ENCODE data around the gene LMX1A. TPM values are rescaled to one million over a fixed set of nuclear protein-coding genes. Genes with fewer than 3 reads are reported as not detected.

LMX1A gene
- total and polyA plus RNA-seq, 2 experiments from 2014 or later, result not detected

Other genes starting within 250 kb of the LMX1A start
- not detected in 2 replicates for gene RXRG, start 88.4 kb upstream of the LMX1A start, total RNA-seq (2014; rRNA removed; shearing (Covaris generic))
- not detected in 2 replicates for gene RXRG, start 88.4 kb upstream of the LMX1A start, polyA plus RNA-seq (2016; fragmentation: Nextera tagmentation; extraction: Ambion mirVana)
- gene LRRC52, start 187.3 kb upstream of the LMX1A start, total RNA-seq (2014; rRNA removed; shearing (Covaris generic)), result not detected in 2 replicates
- gene LRRC52, start 187.3 kb upstream of the LMX1A start, polyA plus RNA-seq (2016; fragmentation: Nextera tagmentation; extraction: Ambion mirVana), result not detected in 2 replicates

All from GM23338 (cell line).